Measurements from ENCODE around the gene TP53. TPM values are rescaled to one million over a fixed set of nuclear protein-coding genes. Genes with fewer than 3 reads are reported as not detected.

The TP53 gene
- polyA plus RNA-seq, 1 of the 3 experiments (the other 2 are of a cell fraction), result 62.6 TPM

DNA sequence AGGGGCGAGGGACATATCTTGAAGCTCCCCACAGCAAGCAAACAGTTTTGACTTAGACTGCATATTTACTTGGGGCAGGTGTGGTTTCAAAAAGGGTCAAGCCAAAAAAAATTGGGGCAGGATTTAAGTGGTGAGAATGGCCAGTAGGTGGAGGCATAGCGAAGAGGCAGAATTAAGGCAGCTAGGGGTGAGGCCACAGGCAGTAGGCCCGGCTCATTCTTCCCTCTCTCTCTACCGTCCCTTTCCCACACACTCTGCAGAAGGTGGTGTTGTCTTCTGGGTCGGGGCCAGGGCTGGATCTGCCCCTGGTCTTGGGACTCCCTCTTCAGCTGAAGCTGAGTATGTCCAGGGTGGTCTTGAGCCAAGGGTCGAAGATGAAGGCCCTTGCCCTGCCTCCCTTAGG is 54.8 kb downstream of the TP53 start:
- H2AFZ ChIP-seq (ENCODE audit: low read depth), result no peak overlapping the region
- H4K20me1 ChIP-seq (ENCODE audit: insufficient read depth), result no peaks in the 10 kb centered on the region
- no peak overlapping the region for H3K27ac ChIP-seq (ENCODE audit: low read depth in 2 of 2, low read length in 1 of 2)
- ChIA-PET POLR2A (interaction anchor here (0.9 to 4.6 kb wide), 2 partner anchors 19 to 54 kb away, joined by 3 to 31 read pairs; partner anchors contain the start of genes ATP1B2, TP53 and WRAP53), CTCF (interaction anchor here (0.7 to 11.8 kb wide), 17 partner anchors 9 to 292 kb away, joined by 3 to 166 read pairs (median 4); partner anchors contain the start of genes ATP1B2, DNAH2, EFNB3 and TP53)
- no peaks in the 10 kb centered on the region for H3K36me3 ChIP-seq (replicated peaks in 1 of 2; ENCODE audit: control insufficient read depth in 1 of 2, insufficient read depth in 2 of 2, low read length in 1 of 2)
- no peak overlapping the region; a peak in 1 of 4 replicates for H3K4me3 ChIP-seq (ENCODE audit: low read depth in 2 of 2, low read length in 1 of 2)
- TF ChIP-seq MEF2A (IDR thresholded peaks at IDR 0.05; ENCODE audit: borderline replicate concordance, low read depth) (no peak), SMC3 (IDR thresholded peaks at IDR 0.05; ENCODE audit: low read depth, low read length) (peak; percentile 38), NRF1 (IDR thresholded peaks at IDR 0.05; ENCODE audit: low read depth, low read length) (no peak), ELF1 (IDR thresholded peaks at IDR 0.05) (no peak), POLR2AphosphoS5 (IDR thresholded peaks at IDR 0.05; ENCODE audit: low read depth, low read length) (no peak), JUND (IDR thresholded peaks at IDR 0.05) (no peak), EP300 (IDR thresholded peaks at IDR 0.05; ENCODE audit: borderline replicate concordance in 1 of 2, low read depth in 1 of 2, low read length in 1 of 2) (no peak), RAD21 (IDR thresholded peaks at IDR 0.05; ENCODE audit: low read length) (peak; percentile 43), TCF12 (IDR thresholded peaks at IDR 0.05) (no peak), YY1 (IDR thresholded peaks at IDR 0.05; ENCODE audit: low read depth) (no peak), NFIC (IDR thresholded peaks at IDR 0.05; ENCODE audit: borderline replicate concordance) (no peak), CHD2 (IDR thresholded peaks at IDR 0.05; ENCODE audit: low read length, partially characterized antibody) (no peak), RFX5 (IDR thresholded peaks at IDR 0.05; ENCODE audit: low read length) (no peak)
- TF ChIP-seq, protein P1, sequence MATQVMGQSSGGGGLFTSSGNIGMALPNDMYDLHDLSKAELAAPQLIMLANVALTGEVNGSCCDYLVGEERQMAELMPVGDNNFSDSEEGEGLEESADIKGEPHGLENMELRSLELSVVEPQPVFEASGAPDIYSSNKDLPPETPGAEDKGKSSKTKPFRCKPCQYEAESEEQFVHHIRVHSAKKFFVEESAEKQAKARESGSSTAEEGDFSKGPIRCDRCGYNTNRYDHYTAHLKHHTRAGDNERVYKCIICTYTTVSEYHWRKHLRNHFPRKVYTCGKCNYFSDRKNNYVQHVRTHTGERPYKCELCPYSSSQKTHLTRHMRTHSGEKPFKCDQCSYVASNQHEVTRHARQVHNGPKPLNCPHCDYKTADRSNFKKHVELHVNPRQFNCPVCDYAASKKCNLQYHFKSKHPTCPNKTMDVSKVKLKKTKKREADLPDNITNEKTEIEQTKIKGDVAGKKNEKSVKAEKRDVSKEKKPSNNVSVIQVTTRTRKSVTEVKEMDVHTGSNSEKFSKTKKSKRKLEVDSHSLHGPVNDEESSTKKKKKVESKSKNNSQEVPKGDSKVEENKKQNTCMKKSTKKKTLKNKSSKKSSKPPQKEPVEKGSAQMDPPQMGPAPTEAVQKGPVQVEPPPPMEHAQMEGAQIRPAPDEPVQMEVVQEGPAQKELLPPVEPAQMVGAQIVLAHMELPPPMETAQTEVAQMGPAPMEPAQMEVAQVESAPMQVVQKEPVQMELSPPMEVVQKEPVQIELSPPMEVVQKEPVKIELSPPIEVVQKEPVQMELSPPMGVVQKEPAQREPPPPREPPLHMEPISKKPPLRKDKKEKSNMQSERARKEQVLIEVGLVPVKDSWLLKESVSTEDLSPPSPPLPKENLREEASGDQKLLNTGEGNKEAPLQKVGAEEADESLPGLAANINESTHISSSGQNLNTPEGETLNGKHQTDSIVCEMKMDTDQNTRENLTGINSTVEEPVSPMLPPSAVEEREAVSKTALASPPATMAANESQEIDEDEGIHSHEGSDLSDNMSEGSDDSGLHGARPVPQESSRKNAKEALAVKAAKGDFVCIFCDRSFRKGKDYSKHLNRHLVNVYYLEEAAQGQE (IDR thresholded peaks at IDR 0.05; ENCODE audit: low read depth, low read length), result no peak
- TF ChIP-seq, protein P2, sequence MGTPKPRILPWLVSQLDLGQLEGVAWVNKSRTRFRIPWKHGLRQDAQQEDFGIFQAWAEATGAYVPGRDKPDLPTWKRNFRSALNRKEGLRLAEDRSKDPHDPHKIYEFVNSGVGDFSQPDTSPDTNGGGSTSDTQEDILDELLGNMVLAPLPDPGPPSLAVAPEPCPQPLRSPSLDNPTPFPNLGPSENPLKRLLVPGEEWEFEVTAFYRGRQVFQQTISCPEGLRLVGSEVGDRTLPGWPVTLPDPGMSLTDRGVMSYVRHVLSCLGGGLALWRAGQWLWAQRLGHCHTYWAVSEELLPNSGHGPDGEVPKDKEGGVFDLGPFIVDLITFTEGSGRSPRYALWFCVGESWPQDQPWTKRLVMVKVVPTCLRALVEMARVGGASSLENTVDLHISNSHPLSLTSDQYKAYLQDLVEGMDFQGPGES (IDR thresholded peaks at IDR 0.05; ENCODE audit: low read depth, low read length), result no peak
- TF ChIP-seq, protein P3, sequence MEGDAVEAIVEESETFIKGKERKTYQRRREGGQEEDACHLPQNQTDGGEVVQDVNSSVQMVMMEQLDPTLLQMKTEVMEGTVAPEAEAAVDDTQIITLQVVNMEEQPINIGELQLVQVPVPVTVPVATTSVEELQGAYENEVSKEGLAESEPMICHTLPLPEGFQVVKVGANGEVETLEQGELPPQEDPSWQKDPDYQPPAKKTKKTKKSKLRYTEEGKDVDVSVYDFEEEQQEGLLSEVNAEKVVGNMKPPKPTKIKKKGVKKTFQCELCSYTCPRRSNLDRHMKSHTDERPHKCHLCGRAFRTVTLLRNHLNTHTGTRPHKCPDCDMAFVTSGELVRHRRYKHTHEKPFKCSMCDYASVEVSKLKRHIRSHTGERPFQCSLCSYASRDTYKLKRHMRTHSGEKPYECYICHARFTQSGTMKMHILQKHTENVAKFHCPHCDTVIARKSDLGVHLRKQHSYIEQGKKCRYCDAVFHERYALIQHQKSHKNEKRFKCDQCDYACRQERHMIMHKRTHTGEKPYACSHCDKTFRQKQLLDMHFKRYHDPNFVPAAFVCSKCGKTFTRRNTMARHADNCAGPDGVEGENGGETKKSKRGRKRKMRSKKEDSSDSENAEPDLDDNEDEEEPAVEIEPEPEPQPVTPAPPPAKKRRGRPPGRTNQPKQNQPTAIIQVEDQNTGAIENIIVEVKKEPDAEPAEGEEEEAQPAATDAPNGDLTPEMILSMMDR (IDR thresholded peaks at IDR 0.05), result peak; percentile 51
- TF ChIP-seq, protein P4, sequence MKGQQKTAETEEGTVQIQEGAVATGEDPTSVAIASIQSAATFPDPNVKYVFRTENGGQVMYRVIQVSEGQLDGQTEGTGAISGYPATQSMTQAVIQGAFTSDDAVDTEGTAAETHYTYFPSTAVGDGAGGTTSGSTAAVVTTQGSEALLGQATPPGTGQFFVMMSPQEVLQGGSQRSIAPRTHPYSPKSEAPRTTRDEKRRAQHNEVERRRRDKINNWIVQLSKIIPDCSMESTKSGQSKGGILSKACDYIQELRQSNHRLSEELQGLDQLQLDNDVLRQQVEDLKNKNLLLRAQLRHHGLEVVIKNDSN (IDR thresholded peaks at IDR 0.05; ENCODE audit: borderline replicate concordance, low read depth), result no peak
- TF ChIP-seq, protein P5, sequence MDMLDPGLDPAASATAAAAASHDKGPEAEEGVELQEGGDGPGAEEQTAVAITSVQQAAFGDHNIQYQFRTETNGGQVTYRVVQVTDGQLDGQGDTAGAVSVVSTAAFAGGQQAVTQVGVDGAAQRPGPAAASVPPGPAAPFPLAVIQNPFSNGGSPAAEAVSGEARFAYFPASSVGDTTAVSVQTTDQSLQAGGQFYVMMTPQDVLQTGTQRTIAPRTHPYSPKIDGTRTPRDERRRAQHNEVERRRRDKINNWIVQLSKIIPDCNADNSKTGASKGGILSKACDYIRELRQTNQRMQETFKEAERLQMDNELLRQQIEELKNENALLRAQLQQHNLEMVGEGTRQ (IDR thresholded peaks at IDR 0.05; ENCODE audit: borderline replicate concordance, low read depth, low read length), result no peak
- TF ChIP-seq, protein P6, sequence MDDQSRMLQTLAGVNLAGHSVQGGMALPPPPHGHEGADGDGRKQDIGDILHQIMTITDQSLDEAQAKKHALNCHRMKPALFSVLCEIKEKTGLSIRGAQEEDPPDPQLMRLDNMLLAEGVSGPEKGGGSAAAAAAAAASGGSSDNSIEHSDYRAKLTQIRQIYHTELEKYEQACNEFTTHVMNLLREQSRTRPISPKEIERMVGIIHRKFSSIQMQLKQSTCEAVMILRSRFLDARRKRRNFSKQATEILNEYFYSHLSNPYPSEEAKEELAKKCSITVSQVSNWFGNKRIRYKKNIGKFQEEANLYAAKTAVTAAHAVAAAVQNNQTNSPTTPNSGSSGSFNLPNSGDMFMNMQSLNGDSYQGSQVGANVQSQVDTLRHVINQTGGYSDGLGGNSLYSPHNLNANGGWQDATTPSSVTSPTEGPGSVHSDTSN (IDR thresholded peaks at IDR 0.05), result no peak
- H3K9me3 ChIP-seq, result no peaks in the 10 kb centered on the region
- WGBS (ENCODE audit: low lambda C conversion rate), result 53% methylated on average over 6 of the region's 6 CpGs
- no peak for DNase-seq
- no peaks in the 10 kb centered on the region for H3K27me3 ChIP-seq (ENCODE audit: insufficient read depth)
- H3K9me2 ChIP-seq, result no peaks in the 10 kb centered on the region
- H3K9ac ChIP-seq, result no peak overlapping the region
- no peak overlapping the region for H3K4me2 ChIP-seq
- H3K4me1 ChIP-seq (ENCODE audit: control insufficient read depth in 1 of 2, insufficient read depth in 2 of 2, low read depth in 1 of 2, low read length in 1 of 2), result peaks cover 0 to 12% of the 10 kb centered on the region in 2 experiments; a peak in 1 of 4 replicates
- H3F3A ChIP-seq (replicated peaks; ENCODE audit: insufficient read depth), result no peaks in the 10 kb centered on the region
- H3K79me2 ChIP-seq (ENCODE audit: insufficient read depth), result no peaks in the 10 kb centered on the region

Measured in SK-N-SH (cell line).